Fibroblast of skin of abdomen (primary cell): ENCODE measurements around the gene JUP.
A peak's percentile ranks its signal among the peaks of the same experiment; 100 is the strongest.

Experiments
- DNase-seq: peaks from one replicate; pipeline ENCODE4 v3.0.0-alpha.2; 2013

Gene JUP

DNA sequence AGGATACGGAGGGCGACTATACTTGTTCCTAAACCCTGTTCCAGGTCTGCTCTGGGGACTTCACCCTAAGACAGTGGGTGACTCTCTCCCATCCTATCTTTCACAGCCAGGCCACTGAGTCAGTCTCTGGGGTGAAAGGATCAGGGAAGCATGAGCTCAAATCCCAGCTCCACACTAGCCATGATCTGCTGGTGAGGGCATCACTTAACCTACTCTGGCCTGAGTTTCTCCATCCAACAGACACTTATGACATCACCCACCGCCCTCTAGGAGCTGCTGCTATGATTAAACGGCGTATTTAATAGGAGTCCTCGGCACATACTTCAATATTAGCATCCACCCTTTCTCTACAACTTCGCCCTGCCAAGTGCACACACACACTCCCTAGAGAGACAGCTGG lies 64.3 kb downstream of the JUP start:
- DNase-seq: no peak

DNA sequence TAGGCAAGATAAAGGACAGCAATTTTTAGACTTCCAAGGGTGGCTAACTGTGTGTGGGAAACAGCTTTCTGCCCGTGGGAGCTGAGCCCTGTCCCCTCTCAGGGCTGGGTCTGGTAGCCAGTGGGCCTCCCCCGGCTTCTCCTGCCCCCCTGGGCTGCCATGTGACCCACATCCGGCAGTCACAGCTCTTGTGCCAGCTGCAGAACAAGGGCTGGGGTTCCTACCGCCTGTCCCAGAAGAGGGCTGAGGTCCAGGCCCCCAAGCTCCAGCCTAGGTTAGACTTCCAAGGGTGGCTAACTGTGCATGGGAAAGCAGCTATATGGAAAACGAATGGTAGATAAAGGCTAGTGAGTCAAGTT lies 68.2 kb downstream of the JUP start:
- no peak for DNase-seq

DNA sequence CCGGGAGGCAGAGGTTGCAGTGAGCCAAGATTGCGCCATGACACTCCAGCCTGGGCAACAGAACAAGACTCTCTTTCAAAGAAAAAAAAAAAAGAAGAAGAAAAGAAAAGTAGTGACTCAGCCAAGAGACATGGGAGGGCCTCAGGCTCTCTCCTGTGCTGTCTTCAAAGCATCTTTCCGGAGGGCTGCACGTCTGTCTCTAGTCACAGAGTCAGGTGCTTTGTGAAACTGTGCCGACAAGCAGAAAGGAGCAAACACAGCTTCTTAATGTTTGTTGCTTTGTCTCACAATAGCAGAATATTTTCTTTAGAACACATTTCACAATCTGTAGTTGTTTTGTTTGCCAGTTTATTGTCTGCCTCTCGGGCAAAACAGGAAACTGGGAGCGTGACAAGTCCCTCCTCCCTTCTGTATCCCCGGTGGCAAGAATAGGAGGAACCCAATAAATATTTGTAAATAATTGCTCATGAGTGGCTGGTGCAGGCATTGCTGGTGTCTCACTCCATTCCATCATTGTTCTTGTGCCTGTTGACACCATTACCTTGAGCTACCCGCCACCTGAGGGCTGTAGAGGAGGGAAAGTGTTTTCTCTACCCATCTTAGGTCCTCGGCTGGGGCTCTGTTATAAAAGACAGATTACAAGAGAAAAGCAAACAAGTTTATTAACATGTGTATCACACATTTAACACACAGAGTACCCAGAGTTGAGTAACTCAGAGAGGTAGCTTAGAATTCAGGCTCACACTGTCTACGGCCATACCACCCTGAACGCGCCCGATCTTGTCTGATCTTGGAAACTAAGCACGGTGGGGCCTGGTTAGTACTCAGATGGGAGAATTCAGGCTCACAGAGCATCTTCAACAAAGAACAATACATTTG lies 68.9 kb downstream of the JUP start:
- DNase-seq: no peak

DNA sequence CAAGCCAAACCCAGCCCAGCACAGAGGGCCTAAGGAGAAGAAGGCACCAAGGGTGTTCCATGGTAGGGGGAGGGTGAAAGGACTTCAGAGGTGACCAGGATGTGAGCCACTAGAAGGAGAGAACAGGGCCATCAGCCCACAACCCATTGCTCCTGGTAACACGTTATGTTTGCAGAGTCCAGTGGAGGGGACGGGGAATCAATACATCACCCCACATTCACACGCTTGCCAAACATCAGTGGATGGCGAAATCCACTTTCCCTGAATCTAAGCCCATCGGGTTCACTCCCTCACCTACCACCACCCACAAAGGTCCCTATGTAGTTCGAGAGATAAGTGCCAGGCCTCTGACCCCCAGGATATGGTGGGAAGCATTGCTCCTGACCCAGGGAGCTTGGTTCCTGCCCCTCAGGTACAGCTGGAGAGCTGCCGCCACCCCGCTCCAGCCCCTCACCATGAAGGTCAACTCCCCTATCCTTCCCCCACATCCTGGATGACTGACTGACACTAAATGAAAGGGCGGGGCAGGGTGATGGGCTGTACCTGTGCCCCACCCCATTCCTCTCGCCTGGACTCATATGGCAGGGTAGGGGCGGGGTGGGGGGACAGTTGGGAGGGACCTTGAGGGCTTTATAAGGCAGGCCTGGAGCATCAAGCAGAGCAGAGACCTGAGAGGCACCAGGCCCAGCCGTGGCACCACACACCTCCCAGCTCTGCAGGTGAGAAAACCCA lies 74.7 kb downstream of the JUP start, which contains the start of gene GAST:
TSS of gene GAST (plus strand) at position 663 of the 732 bp plus-strand sequence. CDS start 3,106 bp downstream, outside the sequence.
- DNase-seq: no peak

DNA sequence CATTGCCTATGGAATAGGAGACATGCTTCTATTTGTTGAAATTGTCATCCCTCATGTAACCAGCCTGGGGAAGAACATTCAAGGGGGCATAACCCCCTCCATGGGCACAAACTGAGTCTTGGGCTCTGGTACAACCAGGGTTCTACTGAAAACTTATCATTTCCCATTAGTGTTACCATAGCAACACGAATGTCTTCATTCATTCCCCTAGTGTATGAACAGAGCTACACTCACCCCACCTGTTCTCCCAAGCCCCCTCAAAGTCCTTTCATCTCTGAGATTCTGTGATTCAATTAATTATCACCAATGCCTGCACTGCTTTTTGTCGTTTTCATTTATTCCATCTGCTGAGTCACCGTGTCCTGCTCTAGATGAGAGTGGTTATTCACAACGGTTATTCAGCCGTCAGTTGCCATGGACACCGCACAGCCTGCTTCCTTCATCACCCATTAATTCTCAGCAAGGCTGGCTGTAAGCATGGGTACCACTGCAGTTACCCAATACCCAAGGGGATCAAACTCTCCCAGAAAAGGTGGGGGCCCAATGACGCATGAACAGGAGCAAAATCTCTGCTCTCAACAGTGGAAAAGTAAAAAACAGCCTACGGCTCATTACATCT lies 75.9 kb downstream of the JUP start:
- peak; percentile 63 for DNase-seq

DNA sequence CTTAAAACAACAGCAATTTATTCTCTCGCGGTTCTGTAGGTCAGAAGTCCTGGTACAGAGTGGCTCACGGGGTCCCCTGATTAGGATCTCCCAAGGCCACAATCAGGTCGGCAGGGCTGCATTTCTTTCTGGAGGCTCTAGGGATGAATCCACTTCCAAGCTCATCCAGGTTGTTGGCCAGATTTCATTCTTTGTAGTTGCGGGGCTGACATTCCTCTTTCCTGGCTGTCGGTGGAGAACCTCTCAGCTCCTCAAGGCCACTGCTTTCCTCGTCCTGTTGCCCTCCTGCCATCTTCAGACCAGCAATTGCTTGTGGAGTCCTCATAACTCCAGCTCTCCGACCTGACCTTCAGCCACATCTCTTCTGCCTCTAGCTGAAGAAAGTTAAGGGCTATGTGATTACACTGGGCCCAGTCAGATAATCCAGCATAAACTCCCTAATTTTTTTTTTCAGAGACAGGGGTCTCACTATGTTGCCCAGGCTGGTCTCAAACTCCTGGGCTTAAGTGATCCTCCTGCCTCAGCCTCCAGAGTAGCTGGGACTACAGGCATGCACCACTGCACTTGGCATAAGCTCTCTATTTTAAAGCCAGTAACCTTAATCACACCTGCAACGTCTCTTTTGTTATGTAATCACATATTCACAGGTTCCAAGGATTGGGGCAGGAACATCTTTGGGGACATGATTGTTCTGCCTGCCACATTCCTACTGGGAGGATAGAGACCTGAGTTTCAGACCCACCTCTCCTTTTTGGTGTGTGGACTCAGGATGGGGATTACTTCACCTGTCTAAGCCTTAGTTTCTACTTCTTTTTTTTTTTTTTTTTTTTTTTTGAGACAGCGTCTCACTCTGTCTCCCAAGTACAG lies 78.5 kb downstream of the JUP start:
- no peak for DNase-seq

DNA sequence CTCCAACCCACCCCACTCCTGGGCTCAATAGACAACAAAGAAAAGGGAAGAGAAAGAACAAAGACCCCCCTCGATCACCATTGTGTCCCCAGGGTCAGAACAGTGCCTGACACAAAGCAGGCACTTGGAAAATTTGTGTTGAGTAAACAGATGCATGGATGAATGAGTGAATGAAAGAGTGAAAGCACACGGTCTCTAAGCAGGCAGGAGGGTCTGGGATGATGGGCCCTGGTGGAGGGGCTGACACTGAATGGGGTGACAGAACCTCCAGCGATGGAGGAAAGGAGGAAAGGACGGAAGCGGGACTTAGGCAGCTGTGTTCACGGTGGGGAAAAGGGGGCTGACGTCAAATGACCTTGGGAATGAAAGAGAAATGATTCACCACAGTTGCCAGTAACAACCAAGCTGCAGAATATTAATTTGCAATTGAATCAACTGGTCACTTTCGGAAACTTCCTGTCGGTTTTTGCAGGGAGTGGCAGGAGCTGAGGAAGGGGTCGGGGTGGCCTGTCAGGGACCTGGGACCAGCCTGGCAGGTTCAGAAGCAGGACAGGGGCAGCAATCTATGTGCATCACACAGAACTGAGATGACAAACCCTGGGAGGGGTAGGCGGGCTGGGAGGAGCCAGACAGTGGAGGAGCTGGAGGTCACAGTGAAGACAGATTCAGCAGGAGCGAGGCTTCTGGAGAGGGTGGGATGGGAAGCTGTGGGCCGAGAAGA lies 81.1 kb downstream of the JUP start:
- DNase-seq: peak; percentile 50
